ENCODE measurements around the gene SLC12A2. TPM values are rescaled to one million over a fixed set of nuclear protein-coding genes. Genes with fewer than 3 reads are reported as not detected.

SLC12A2 gene
- 56.4 TPM for polyA plus RNA-seq (ENCODE audit: insufficient read length)
- long read RNA-seq, donor 1, full-length matches to known transcripts = 2 of 2 reads
- long read RNA-seq, donor 1, partial matches to known transcripts = 0 of 2 reads
- long read RNA-seq, donor 1, other reads (novel, unspliced or antisense) = 0 of 2 reads
- long read RNA-seq, donor 2, full-length matches to known transcripts = 4 of 4 reads
- long read RNA-seq, donor 2, partial matches to known transcripts = 0 of 4 reads
- long read RNA-seq, donor 2, other reads (novel, unspliced or antisense) = 0 of 4 reads
- long read RNA-seq, donor 3 = 0 reads
- long read RNA-seq, donor 4 = 0 reads
- long read RNA-seq, donor 5, full-length matches to known transcripts = 1 of 1 reads
- long read RNA-seq, donor 5, partial matches to known transcripts = 0 of 1 reads
- long read RNA-seq, donor 5, other reads (novel, unspliced or antisense) = 0 of 1 reads
- long read RNA-seq, donor 6 = 0 reads
- long read RNA-seq, donor 7, full-length matches to known transcripts = 2 of 2 reads
- long read RNA-seq, donor 7, partial matches to known transcripts = 0 of 2 reads
- long read RNA-seq, donor 7, other reads (novel, unspliced or antisense) = 0 of 2 reads
- long read RNA-seq, donor 8, full-length matches to known transcripts = 1 of 1 reads
- long read RNA-seq, donor 8, partial matches to known transcripts = 0 of 1 reads
- long read RNA-seq, donor 8, other reads (novel, unspliced or antisense) = 0 of 1 reads

- peak; percentile 88 for DNase-seq
Measured at GRCh38 chr5:128083033-128083810, at the start of gene SLC12A2. Gene SLC12A2 (plus strand): TSS chr5:128083766. CDS start chr5:128083955, 189 bp downstream.

- peak; percentile 67 for DNase-seq
Measured at GRCh38 chr5:128035689-128036088, 47.9 kb upstream of the SLC12A2 start.

- no peak for DNase-seq
Measured at GRCh38 chr5:128036950-128037349, 46.6 kb upstream of the SLC12A2 start.

- DNase-seq = no peak
Measured at GRCh38 chr5:128038643-128039042, 44.9 kb upstream of the SLC12A2 start.

- DNase-seq = no peak
Measured at GRCh38 chr5:128040927-128041326, 42.6 kb upstream of the SLC12A2 start.

- DNase-seq = no peak
Measured at GRCh38 chr5:128052780-128053179, 30.8 kb upstream of the SLC12A2 start.

GRCh38 chr5:128053291-128053954 is 30.1 kb upstream of the SLC12A2 start:
- no peak for DNase-seq

- peak; percentile 22 for DNase-seq
Measured at GRCh38 chr5:128060644-128061385, 22.8 kb upstream of the SLC12A2 start.

GRCh38 chr5:128062172-128062746 is 21.3 kb upstream of the SLC12A2 start:
- DNase-seq = no peak

- DNase-seq = no peak
Measured at GRCh38 chr5:128074171-128074570, 9.4 kb upstream of the SLC12A2 start.

GRCh38 chr5:128074953-128075352 is 8.6 kb upstream of the SLC12A2 start:
- DNase-seq = no peak

GRCh38 chr5:128077526-128077925 is 6.0 kb upstream of the SLC12A2 start:
- DNase-seq = no peak

- DNase-seq = no peak
Measured at GRCh38 chr5:128081111-128081851, 2.3 kb upstream of the SLC12A2 start.

GRCh38 chr5:128082551-128083032 is 974 bp upstream of the SLC12A2 start:
- peak; percentile 24 for DNase-seq

GRCh38 chr5:128083811-128084227 is 253 bp downstream of the SLC12A2 start:
- DNase-seq = no peak

GRCh38 chr5:128084228-128085167 is 932 bp downstream of the SLC12A2 start:
- DNase-seq = peak; percentile 30

GRCh38 chr5:128085413-128085812 is 1.8 kb downstream of the SLC12A2 start:
- no peak for DNase-seq

- DNase-seq = no peak
Measured at GRCh38 chr5:128091579-128091978, 8.0 kb downstream of the SLC12A2 start.

GRCh38 chr5:128092144-128092543 is 8.6 kb downstream of the SLC12A2 start:
- no peak for DNase-seq
